GM12872 (cell line): ENCODE data around the gene SLC26A11.

Experiments
- TF ChIP-seq, protein P1 (sequence below): IDR thresholded peaks from 3 replicates; pipeline ENCODE4 v1.5.1; 2011; ENCODE audit warnings: low read depth, mild to moderate bottlenecking, low read length, moderate library complexity; ENCODE audit not compliant: insufficient read depth

SLC26A11 gene

DNA sequence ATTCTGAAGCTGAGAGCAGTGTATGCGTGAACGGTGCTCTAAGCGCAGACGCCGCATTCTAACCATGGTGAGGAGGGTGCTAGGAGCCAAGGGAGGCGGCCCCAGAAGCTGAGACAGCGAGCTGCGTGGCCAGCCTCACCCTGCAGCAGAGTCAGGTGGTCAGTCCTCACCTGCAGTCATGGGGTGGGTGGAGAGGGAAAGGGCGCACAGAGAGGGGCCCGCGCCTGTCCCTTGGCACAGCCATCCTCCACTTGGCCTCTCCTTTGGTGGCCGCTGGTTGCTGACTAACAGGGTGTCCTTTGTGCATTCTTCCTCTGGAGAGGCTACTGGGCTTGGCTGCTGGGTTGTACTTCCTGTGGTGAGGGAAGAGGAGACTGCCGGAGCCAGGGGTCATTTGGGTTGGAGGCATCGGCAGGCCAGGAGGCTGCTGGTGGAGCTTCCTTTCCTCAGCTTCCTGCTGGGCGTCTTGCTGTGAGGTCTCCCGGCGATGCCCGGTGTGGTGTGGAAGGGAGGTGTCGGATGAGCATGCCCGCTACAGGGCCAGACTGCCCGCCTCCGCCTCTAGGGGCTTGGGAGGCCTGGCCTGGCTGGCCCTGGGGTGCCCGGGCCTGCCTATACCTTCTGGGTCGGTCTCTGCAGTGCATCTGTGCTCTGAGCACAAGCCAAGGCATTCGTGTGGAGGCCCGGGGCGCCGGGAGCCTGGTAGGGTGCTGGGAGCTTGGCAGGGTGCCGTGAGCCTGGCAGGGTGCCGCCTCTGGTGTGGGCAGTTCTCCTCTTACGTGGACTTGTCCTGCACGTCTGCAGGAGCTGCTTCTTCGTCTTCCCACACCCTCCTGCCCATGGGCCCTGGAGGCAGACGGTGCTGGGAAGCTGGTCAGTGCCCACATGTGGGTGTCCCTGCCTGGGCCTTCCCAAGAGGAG is 57.8 kb downstream of the SLC26A11 start:
- TF ChIP-seq, protein P1, sequence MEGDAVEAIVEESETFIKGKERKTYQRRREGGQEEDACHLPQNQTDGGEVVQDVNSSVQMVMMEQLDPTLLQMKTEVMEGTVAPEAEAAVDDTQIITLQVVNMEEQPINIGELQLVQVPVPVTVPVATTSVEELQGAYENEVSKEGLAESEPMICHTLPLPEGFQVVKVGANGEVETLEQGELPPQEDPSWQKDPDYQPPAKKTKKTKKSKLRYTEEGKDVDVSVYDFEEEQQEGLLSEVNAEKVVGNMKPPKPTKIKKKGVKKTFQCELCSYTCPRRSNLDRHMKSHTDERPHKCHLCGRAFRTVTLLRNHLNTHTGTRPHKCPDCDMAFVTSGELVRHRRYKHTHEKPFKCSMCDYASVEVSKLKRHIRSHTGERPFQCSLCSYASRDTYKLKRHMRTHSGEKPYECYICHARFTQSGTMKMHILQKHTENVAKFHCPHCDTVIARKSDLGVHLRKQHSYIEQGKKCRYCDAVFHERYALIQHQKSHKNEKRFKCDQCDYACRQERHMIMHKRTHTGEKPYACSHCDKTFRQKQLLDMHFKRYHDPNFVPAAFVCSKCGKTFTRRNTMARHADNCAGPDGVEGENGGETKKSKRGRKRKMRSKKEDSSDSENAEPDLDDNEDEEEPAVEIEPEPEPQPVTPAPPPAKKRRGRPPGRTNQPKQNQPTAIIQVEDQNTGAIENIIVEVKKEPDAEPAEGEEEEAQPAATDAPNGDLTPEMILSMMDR = no peak

GRCh38 chr17:80279895-80280294 is 59.7 kb downstream of the SLC26A11 start:
- TF ChIP-seq, protein P1 = no peak

- TF ChIP-seq, protein P1 = no peak
Measured at GRCh38 chr17:80281516-80281915, 61.3 kb downstream of the SLC26A11 start.

- TF ChIP-seq, protein P1 = no peak
Measured at GRCh38 chr17:80283116-80283852, 63.1 kb downstream of the SLC26A11 start.

GRCh38 chr17:80284631-80285030 is 64.4 kb downstream of the SLC26A11 start:
- TF ChIP-seq, protein P1 = peak; percentile 8; the same call in 1 of the 3 replicates

- TF ChIP-seq, protein P1 = no peak
Measured at GRCh38 chr17:80285237-80285920, 65.2 kb downstream of the SLC26A11 start.

GRCh38 chr17:80286638-80286960 is 66.4 kb downstream of the SLC26A11 start:
- TF ChIP-seq, protein P1 = no peak
